GM18499 (cell line): ENCODE results near the gene RBPMS2.

Experiments used
- ATAC-seq: cut with Tn5 transposase; IDR thresholded peaks from one replicate; pipeline ENCODE4 v1.9.1; 2021; ENCODE audit warnings: moderate number of reproducible peaks; ENCODE audit not compliant: insufficient read depth, unreplicated experiment

Gene RBPMS2

DNA sequence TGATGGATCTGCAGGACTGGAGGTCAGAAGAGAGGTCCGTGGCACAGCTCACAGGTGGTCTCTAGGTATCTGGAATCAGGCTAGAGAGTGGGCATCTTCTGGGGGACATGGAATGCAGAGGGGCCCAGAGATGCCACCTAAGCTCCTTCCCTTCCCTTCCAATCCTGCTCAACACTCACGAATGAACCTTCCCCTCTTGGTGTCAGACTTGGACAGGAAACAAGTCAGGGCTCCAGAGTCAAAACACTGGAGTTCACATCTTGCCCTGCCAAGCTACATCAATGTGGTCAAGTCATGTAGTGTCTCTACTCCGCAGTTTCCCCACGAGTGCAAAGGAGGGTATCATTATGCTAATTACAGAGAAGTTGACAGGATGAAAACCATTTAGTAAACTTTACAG, 16.0 kb upstream of the RBPMS2 start:
- no peak for ATAC-seq

GRCh38 chr15:64783796-64784195, 8.4 kb upstream of the RBPMS2 start:
- ATAC-seq: no peak

GRCh38 chr15:64782751-64783150, 7.4 kb upstream of the RBPMS2 start:
- no peak for ATAC-seq

GRCh38 chr15:64781299-64781698, 5.9 kb upstream of the RBPMS2 start:
- no peak for ATAC-seq

DNA sequence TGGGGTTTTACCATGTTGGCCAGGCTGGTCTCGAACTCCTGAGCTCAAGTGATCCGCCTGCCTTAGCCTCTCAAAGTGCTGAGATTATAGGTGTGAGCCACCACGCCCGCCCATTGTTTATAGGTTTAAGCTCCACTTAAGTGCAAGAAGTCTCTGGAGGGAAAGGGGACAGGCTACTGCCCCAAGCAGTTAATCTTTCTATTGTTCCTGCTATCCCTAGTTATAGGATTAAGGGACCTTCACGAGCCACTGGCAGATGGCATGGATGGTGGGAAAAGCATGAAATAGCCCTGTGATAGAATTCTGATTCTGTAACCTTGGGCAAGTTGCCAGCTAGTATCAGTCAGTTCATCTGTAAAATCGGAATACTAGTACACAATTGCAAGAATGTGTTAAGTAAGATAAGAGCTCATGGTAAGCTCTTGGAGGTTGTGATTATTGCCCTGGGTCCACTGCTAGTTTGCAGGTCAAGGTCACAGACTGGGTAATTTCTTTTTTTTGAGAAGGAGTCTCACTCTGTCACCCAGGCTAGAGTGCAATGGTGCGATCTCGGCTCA, 5.3 kb upstream of the RBPMS2 start:
- ATAC-seq: no peak

GRCh38 chr15:64779630-64780029, 4.2 kb upstream of the RBPMS2 start:
- ATAC-seq: no peak

DNA sequence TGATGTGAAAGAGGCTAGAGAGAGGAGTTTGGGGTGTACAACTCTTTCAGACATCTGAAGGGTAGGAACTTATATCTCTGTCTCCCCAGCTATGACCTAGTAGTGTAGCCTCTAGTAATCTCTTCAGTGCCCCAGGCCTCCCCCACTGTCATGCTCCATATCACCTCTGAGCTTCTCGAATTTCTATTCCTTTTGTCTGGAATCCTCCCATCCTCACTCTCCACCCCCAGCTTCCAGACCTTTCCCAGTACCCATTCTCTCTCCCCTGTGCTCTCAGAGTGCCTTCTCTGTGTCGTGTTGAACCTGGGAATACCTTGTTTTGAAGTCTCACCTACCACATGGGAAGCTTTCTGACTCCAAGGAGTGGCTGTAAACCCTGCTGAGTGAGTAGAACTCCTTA, 3.6 kb upstream of the RBPMS2 start:
- no peak for ATAC-seq

DNA sequence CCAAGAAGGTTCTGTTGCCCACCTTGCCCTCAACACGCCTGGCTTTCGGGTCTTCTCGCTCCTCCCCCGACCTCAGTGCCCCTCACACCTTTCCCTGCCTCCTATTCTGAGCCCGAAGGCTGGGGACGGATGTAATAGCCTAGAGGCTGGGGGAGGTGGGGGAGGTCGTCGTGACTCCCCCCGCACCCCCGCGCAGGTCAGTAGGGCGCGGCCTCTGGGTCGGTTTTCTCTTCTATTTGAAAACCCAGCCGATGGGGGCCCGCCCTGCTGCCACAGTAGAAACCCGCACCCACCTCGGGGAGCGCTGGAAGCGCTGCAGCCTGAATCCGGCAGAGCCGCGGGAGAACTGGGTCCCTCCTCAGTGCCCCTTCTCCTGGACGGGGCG, 1.0 kb upstream of the RBPMS2 start:
- ATAC-seq: no peak

DNA sequence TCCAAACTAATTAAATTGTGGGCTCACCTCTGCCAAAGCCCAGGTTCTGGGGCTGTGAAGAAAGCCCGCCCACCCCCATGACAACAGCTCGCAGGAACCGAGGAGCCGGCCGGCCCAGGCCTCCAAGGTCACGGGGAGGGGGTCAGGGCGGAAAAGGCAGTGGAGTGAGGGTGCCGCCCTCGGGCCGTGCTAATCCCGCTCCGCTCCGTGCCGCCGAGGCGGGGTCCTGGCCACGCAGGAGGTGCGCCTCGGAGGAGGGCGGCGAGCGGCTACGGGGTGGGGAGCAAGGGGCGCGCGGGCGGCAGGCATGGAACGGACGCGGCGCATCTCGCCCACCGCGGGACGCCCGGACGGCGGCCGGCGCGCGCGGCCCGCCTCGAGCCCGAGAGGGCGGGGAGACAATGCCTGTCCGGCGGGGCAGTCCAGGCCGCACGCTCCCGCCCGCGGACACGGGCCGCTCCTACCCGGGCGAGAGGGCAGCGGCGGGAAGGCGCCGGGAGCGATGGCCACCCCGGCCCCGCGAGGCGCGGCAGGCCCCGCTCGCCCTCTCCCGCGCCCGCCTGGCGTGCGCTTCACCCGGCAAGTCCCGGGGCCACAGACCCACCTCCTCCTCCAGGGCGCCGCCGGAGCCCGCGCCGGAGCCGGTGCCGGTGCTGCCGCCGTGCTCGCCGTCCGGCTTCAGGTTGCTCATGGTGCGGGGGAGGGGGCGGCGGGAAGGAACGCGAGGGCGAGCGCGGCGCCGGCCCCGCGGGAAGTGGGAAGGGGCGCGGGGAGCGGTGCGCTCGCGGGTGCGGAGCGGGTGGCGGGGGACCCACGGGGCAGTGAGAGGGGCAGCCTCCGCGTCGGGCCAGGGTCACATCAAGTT, 528 bp downstream of the RBPMS2 start:
- ATAC-seq: no peak

- ATAC-seq: no peak
Measured at GRCh38 chr15:64774037-64774628, 1.3 kb downstream of the RBPMS2 start.

- ATAC-seq: no peak
Measured at GRCh38 chr15:64773606-64774005, 1.8 kb downstream of the RBPMS2 start.

GRCh38 chr15:64772964-64773363, 2.4 kb downstream of the RBPMS2 start:
- no peak for ATAC-seq

DNA sequence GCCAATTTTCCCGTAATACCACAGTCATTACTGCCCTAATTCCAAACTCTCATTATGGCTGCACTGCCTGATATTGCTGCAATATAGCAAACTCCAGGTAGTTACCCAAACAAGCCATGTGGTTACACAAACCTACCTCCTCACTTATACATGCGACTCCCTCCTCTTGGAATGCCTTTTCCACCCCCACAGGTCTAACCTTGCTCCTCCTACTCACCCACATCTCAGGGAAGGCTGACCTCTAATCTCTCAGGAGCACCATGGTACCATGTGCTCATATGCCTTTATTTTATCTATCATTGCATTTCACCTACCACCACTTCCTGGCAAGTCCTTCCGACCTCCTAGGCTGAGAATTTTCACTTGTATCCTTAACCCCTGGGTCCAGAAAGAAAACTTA, 2.9 kb downstream of the RBPMS2 start:
- ATAC-seq: no peak

DNA sequence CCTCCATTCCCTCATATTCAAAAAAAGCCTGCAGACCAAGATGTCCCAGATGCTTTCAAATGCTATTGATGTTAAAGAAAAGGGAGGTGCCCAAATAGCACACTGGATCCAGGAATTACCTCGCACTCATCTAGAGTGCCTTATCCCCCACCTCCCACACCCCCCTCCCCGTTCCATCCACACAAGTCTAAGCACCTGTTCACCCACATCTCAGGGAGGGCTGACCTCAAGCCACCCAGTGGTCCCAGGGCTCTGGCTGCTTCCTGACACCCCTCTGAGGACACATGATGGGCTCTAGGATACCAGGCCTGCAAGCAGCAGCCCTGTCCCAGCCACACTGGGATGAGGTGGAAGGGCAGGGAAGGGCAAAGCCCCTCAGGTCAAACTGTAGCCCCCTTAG, 4.8 kb downstream of the RBPMS2 start:
- ATAC-seq: no peak

DNA sequence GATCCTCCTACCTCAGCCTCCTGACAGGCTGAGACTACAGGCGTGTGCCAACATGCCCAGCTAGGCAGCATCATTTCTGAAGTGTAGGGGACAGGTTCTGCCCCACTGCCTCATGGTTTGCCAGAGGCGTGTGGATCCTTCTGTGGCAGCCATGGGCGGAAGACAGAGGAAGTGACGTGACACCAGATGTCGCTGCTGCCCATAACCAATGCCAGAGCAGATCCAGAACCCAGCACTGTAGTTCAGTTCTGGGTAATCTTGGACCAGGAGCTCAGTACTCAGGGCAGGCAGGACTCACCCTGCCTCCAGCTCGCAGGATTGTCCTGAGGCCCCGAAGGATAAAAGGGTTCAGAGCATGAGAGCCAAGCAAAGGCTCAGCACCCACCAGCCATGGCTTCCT, 8.2 kb downstream of the RBPMS2 start:
- no peak for ATAC-seq

DNA sequence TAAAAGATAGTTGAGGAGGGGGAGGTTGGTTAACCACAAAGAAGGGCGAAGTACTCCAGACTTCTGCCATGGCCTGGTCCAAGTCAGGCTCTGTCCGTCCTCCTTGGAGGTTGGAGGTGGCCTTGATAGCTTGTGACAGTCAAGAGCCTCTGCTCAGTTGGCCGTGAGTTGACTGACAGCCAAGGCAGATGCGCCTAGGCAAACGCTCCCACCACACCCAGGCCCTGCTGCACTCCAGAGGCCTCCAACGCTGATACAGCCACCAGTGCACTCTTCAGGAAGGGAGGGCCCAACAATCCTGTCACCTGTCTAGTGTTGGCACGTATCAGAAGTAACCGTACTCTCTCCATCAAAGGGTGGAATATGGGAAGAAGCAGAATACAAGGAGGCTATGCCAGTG, 9.3 kb downstream of the RBPMS2 start:
- no peak for ATAC-seq

DNA sequence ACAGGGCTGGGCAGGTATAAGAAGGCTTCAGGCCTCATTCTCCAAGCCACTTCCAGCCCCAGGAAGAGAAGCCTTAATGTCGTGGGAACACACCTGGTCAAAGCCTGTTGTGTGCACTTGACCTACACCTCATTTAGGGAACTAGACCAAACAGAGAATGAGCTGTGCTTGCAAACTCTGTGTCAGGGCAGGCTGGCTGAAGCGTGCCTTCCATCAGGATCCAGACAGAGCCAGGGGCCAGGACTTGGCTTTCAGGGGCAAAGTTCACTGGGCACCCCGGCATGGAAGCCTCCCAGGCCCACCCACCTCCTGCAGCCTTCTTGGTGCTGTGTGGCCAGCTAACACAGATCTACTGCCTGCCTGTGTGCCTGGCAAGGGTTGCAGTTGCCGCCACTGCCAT, 11.5 kb downstream of the RBPMS2 start:
- ATAC-seq: no peak

DNA sequence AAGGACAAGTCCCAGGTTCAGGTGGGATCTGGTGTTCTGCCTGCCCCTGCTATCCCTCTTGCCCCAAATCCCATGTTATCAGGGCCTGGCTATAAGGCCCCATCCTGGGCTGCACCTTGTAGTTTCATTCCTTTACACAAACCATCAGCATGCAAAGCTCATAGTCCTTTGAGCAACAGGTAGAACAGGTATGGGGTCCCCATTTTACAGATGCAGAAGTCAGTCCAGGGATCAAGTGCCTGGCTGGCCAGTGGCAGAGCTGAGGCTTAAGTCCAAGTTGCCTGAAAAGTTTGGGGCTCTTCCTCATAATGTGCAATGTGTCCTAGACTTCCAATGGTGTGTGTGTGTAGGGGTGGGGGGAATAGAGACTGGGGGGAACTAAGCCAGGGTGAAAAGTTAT, 11.9 kb downstream of the RBPMS2 start:
- ATAC-seq: no peak

GRCh38 chr15:64763021-64763420, 12.4 kb downstream of the RBPMS2 start:
- ATAC-seq: no peak

GRCh38 chr15:64762546-64762945, 12.8 kb downstream of the RBPMS2 start:
- no peak for ATAC-seq

GRCh38 chr15:64761156-64761555, 14.2 kb downstream of the RBPMS2 start:
- no peak for ATAC-seq

GRCh38 chr15:64760056-64760455, 15.3 kb downstream of the RBPMS2 start:
- no peak for ATAC-seq
